GM19035 (cell line): Measurements from ENCODE around the gene NDUFAF5.
"Not testable (repeated sequence)": the region's sequence is repeated elsewhere in the genome, so short reads cannot be mapped to it uniquely, and the experiment has no call there.

ENCODE experiments used
- ATAC-seq: cut with Tn5 transposase; IDR thresholded peaks from one replicate; pipeline ENCODE4 v1.9.1; 2021; ENCODE audit not compliant: unreplicated experiment

Gene NDUFAF5, protein sequence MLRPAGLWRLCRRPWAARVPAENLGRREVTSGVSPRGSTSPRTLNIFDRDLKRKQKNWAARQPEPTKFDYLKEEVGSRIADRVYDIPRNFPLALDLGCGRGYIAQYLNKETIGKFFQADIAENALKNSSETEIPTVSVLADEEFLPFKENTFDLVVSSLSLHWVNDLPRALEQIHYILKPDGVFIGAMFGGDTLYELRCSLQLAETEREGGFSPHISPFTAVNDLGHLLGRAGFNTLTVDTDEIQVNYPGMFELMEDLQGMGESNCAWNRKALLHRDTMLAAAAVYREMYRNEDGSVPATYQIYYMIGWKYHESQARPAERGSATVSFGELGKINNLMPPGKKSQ

DNA sequence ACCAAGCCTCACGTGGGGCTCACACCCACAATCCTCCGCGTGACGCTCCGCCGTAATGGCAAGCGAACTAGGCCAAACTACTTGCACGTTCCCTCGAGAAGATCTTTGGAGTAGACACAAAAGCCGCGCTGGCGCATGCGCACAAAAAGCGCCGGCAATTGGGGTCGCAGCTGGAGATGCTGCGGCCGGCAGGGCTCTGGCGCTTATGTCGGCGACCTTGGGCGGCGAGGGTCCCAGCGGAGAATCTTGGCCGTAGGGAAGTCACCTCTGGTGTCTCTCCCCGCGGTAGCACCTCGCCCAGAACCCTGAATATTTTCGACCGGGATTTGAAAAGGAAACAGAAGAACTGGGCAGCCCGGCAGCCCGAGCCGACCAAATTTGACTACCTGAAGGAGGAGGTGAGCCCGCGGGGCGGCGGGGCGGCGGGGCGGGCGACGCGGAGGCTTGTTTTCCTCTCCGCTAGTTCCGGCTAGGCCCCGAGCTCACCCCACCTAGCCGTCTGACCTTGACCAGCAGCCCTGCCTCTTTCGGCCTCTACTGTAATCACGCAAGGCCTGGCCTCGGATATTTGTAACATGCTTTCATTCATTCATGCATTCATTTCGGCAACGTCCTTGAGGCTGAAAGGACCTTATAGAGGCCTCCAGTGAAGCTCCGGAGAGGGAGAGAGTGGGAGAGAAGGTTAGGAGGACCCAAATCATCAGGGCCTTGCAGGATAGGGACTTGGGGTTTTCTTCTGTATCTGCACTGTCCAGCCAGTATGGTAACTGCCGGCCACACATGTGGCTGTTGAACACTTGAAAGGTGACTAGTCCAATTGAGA is at the start of gene NDUFAF5, which contains the start of gene ESF1:
NDUFAF5 (plus strand) TSS at position 136 of the 823 bp plus-strand sequence; CDS start at position 177, 41 bp downstream.
ESF1 (minus strand) TSS at position 27 of the 823 bp plus-strand sequence. CDS start 1,779 bp downstream, outside the sequence.
- ATAC-seq = peak; percentile 97

DNA sequence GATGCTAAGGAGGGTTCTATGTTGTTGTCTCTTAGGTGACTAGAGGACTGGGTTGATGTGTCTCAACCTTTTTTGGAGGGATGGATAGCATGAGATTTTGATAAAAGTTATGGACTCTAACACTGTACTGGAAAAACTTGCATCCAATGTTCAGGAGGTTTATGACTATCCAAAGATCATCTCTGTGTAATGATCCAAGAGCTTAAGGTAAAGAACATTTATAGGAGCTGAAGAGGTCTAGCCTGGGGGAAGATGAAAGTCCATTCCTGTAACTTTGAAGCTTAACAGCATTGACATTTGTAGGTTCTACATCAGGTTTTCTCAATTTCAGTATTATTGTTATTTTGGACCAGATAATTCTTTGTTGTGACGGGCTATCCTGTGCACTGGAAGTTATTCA is 49.0 kb upstream of the NDUFAF5 start:
- no peak for ATAC-seq

DNA sequence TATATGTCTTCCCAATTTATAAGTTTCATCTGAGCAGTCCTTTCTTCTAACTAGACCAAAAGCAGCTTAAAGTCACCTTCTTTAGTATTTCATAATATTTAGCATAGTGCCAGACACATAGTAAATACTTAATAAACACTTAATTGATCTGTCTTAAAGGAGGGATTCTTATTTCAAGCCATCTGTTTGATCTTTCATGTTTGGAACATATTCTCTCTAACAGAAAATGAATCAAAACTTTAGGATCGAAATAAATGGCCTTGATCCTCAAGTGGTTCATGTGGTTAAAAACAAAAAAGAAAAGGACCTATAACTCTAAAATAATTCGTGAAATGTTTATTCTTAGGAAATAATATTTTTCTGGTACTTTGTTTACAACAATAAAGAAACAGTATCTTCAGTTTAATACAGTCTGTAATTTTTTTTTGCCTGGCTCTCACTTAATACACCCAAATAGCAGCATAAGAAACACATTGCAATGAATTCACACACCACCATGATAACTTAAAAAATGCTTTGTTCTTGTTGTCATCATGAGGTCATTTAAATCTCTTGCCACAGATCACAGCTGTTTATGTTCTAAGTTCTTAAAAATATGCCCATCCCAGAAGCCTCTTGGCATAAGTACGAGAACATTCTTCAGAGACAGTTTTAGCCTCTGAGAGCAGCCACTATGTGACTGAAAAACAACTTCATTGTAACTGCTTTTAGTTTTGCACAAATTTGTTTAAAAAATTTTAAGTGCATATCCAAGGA is 48.2 kb upstream of the NDUFAF5 start:
- ATAC-seq = no peak

DNA sequence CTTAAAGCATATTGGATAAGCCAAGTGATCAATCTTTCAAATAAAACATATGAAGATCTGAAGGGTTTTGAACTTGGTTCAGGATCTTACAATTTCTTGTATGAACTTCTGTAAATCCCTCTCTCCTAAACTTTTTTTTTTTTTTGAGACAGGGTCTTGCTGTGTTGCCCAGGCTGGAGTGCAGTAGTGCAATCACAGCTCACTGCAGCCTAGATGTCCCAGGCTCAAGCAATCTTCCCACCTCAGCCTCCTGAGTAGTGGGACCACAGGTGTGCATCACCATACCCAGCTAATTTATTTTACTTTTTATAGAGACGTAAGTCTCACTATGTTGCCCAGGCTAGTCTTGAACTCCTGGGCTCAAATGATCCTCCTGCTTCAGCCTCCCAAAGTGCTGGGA is 46.6 kb upstream of the NDUFAF5 start:
- not testable (repeated sequence) for ATAC-seq

- ATAC-seq = no peak
These were observed 44.8 kb upstream of the NDUFAF5 start for GRCh38 chr20:13739731-13740649.

DNA sequence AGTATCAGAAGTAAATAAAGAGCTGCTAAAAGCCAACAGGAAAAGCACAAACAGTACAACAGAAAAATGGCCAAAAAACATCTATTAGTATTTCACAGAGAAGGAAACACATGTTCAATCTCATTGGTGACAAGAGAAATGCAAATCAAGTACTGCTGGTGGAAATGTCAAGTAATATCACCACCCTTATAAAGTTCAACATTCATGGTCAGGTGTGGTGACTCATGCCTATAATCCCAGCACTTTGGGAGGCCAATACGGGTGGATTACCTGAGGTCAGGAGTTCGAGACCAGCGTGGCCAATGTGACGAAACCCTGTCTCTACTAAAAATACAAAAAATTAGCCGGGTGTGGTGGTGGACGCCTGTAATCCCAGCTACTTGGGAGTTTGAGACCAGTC is 42.9 kb upstream of the NDUFAF5 start:
- ATAC-seq = no peak

- ATAC-seq = no peak
These were observed 40.5 kb upstream of the NDUFAF5 start for GRCh38 chr20:13744352-13744751.

DNA sequence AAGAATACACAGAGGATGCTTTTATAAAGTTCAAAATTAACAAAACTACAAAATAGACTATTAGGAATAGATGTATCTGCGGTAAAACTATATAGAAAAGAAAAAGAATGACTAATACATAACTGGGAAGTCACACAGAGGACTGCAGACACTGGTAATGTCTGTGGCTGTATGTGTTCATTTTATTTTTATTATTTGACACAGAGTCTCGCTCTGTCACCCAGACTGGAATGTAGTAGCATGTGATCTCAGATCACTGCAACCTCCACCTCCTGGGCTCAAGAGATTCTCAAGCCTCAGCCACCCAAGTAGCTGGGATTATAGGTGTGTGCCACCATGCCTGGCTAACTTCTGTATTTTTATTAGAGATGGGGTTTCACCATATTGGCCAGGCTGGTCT is 39.0 kb upstream of the NDUFAF5 start:
- ATAC-seq = no peak

GRCh38 chr20:13749811-13750210 is 35.0 kb upstream of the NDUFAF5 start:
- ATAC-seq = no peak

GRCh38 chr20:13753436-13754036 is 31.3 kb upstream of the NDUFAF5 start:
- no peak for ATAC-seq

- no peak for ATAC-seq
These were observed 29.0 kb upstream of the NDUFAF5 start for GRCh38 chr20:13755809-13756208.

DNA sequence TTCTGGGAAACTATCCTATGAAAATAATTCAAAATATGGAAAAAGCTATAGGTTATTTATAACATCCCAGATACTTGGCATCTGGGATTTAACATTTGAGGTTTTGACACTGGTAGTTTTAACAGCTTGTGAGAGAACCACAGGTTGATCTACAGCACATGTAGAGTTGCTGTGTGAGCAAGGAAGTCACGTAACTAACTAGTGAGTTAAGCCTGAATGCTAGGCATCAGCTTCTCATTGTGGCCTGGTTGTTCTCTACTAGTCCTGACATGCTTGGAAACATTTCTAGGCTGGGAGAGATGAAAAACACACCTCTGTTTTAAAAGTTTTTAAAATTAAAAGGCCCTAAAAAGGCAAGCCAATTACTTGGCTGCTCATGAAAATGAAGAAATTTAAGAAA is 28.3 kb upstream of the NDUFAF5 start:
- ATAC-seq = no peak

GRCh38 chr20:13758884-13759283 is 25.9 kb upstream of the NDUFAF5 start:
- ATAC-seq = no peak

DNA sequence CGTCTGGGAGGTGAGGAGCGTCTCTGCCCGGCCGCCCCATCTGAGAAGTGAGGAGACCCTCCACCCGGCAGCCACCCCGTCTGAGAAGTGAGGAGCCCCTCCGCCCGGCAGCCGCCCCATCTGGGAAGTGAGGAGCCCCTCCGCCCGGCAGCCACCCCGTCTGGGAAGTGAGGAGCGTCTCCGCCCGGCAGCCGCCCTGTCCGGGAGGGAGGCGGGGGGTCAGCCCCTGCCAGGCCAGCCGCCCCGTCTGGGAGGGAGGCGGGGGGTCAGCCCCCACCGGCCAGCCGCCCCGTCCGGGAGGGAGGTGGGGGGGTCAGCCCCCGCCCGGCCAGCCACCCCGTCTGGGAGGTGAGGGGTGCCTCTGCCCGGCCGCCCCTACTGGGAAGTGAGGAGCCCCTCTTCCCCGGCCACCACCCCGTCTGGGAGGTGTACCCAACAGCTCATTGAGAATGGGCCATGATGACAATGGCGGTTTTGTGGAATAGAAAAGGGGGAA is 24.3 kb upstream of the NDUFAF5 start:
- ATAC-seq = not testable (repeated sequence)

GRCh38 chr20:13765299-13765698 is 19.5 kb upstream of the NDUFAF5 start:
- no peak for ATAC-seq

GRCh38 chr20:13765868-13766416 is 18.9 kb upstream of the NDUFAF5 start:
- ATAC-seq = no peak

DNA sequence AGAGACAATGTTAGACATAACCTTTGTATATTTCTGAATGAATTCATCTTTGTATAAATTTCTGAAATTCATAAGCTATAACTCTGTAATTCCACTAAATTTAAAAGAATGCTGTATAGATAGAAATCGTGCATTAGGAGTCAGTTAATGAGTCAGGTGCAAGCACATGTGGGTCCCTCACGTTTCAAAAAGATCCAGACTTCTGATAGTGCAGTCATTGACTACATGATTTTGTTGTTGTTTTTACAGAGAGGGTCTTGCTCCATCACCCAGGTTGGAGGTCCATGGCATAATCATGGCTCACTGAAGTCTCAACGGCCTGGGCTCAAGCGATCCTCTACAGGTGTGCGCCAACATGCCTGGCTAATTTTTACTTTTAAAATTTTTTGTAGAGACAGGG is 14.7 kb upstream of the NDUFAF5 start:
- no peak for ATAC-seq

DNA sequence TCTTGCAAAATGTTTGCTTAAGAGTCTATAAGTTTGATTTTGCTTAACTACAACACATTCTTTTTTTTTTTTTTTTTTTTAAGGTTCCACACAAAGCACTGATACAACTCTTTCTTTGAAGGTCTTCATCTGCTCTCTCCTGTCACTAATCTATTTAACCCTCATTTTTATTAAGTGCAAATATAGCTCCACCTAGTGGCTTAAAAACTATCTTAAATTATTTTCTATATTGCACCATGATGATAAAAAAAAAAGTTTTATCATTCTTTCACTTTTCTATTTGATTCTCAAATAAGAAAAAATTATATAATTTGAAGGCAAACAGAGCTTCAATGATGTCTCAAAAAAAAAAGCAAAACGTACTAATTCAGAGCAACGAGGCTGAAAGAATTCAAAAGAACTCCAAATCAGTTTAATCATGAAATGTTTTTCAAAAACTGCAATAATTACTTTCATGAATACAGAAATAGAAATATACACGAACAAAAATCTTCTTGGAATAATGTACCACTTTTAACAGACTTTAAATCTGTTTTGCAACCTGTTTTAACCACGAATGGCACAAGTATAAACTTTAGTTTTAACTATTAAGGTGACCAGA is 12.9 kb upstream of the NDUFAF5 start:
- no peak for ATAC-seq

- ATAC-seq = no peak
These were observed 12.3 kb upstream of the NDUFAF5 start for GRCh38 chr20:13772529-13772928.
